NK-92 treated with Interleukin-12 subunit alpha and Interleukin-12 subunit beta, amount 100 ng/mL, for 24 hours (cell line): Measurements from ENCODE around the gene GPR173.

Experiments
- DNase-seq: peaks from one replicate; lab custom pipeline; 2025; lab: John Stamatoyannopoulos, UW

The GPR173 gene

GRCh38 chrX:53048169-53049126 is at the start of gene GPR173:
Gene GPR173 (plus strand): TSS chrX:53048789. CDS start chrX:53076622, 27,833 bp downstream.
- no peak for DNase-seq

- DNase-seq = no peak
These were observed 48.0 kb upstream of the GPR173 start for GRCh38 chrX:53000447-53001135.

GRCh38 chrX:53001958-53002357 is 46.6 kb upstream of the GPR173 start:
- DNase-seq = no peak

- DNase-seq = no peak
These were observed 45.5 kb upstream of the GPR173 start for GRCh38 chrX:53003111-53003510.

- DNase-seq = no peak
These were observed 44.6 kb upstream of the GPR173 start for GRCh38 chrX:53004038-53004437.

GRCh38 chrX:53004811-53005210 is 43.8 kb upstream of the GPR173 start:
- DNase-seq = no peak

- no peak for DNase-seq
These were observed 43.3 kb upstream of the GPR173 start for GRCh38 chrX:53005327-53005726.

GRCh38 chrX:53009032-53009431 is 39.6 kb upstream of the GPR173 start:
- DNase-seq = no peak

- DNase-seq = no peak
These were observed 35.3 kb upstream of the GPR173 start for GRCh38 chrX:53013291-53013690.

GRCh38 chrX:53018627-53019026 is 30.0 kb upstream of the GPR173 start:
- no peak for DNase-seq

GRCh38 chrX:53022381-53022780 is 26.2 kb upstream of the GPR173 start:
- no peak for DNase-seq

GRCh38 chrX:53028678-53029077 is 19.9 kb upstream of the GPR173 start:
- no peak for DNase-seq

- DNase-seq = no peak
These were observed 17.2 kb upstream of the GPR173 start for GRCh38 chrX:53031380-53031779.

- no peak for DNase-seq
These were observed 12.4 kb upstream of the GPR173 start for GRCh38 chrX:53036149-53036548.

- DNase-seq = no peak
These were observed 9.4 kb upstream of the GPR173 start for GRCh38 chrX:53039236-53039635.

GRCh38 chrX:53044995-53045394 is 3.6 kb upstream of the GPR173 start:
- DNase-seq = no peak

- DNase-seq = no peak
These were observed 1.4 kb upstream of the GPR173 start for GRCh38 chrX:53047228-53047627.

- no peak for DNase-seq
These were observed 533 bp downstream of the GPR173 start for GRCh38 chrX:53049127-53049517.

GRCh38 chrX:53050841-53051240 is 2.3 kb downstream of the GPR173 start:
- DNase-seq = no peak

- no peak for DNase-seq
These were observed 6.8 kb downstream of the GPR173 start for GRCh38 chrX:53055244-53055849.

GRCh38 chrX:53056292-53056691 is 7.7 kb downstream of the GPR173 start:
- DNase-seq = no peak

- DNase-seq = no peak
These were observed 16.5 kb downstream of the GPR173 start for GRCh38 chrX:53065104-53065503.

GRCh38 chrX:53071064-53071463 is 22.5 kb downstream of the GPR173 start:
- no peak for DNase-seq
